Activated CD8-positive, alpha-beta memory T cell treated with anti-CD3 and anti-CD28 coated beads for 48 hours (primary cell): ENCODE results near the gene PCP4.
"Not testable (repeated sequence)": the region's sequence is repeated elsewhere in the genome, so short reads cannot be mapped to it uniquely, and the experiment has no call there.

ENCODE experiments used
- DNase-seq, 3 experiments: peaks; one replicate each; pipeline ENCODE4 v3.0.0-alpha.2; 2020; ENCODE audit warnings: low read depth in 2 of 3, low spot score in 2 of 3

The PCP4 gene

DNA sequence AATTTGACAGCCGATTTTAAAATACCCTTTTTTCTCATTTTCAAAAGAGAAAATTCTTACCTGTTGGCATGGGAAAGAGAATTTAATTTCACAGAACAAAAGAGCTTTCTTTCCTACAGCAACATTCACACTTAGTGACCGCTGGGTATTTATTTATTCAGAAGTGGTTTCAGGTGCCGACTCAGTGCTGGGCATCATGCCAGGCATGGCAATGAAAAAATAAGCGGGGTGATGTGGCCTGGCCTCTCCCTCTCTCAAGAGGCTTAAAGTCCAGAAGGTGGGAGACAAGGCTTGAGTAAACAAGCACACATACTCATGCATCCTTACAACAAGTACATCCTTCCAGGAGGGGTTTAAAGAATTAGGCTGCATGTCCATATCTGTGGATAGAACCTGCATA lies 4.1 kb upstream of the PCP4 start:
- DNase-seq: no peak

DNA sequence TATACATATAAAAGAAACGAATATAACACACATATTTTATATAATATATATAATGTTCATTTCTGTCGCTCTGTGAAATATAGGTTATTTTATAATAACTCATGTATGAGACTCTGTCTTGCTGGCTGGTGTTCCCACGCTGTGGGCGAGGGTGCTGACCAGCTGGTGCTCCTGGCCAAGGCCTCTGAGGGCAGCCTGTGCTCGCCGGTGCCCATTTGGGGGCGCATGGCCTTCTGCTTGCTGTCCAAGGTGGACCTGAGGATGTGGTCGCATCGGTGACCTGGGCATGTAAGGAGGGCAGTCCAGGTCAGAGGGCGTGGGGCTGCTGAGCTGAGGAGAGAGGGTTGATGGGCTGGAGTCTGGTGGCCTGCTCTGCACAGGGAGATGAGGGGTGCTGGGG lies 1.1 kb upstream of the PCP4 start:
- DNase-seq: no peak

DNA sequence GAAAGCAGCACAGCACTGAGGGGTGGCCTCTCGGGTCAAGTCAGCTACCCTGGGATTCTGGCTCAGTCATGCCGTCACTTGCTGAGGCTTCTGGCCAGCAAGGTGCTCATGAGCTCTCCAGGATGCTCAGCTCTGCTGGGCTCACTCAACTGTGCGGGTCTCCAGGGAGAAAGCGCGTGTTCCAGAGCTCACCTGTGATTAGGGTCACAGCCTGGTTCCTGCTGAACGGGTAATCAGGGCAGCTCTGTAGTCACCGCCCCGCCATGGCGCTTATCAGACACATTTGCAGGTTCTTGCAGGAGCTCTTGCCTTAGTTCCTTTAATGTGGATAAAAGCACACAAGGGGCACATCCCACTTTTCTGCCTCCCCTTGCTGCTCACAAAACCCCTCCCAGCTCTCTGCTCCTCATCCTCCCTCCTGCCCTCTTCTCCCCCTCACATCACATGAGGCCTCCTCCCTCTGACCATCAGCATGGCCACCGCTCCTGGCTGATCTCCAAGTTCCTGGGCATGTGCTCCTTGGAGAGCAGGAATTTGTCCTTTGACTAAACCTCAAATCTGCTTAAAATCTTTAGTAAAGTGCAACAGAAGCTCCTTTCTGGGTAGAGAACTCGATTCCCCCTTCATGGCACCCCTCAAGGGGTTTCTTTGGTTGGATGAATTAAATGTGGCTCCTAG lies 2.0 kb downstream of the PCP4 start:
- no peak for DNase-seq

DNA sequence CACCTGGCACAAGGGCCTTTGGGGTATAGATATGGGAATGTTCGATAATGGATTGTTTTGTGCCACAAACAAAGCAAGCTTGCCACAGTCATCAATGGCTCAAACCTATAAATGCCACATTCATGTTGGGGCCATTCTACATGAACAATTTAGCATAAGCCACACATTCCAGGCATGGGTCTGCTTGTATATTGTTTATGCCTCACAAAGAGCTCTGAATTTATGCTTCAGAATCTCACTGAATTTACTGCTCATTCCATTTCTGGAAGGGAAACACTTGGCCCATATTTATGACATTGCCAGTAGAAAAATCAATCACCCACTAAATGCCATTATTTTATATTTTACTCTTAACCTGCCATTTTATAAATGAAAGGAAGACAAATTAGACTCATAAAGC lies 6.4 kb downstream of the PCP4 start:
- no peak for DNase-seq

DNA sequence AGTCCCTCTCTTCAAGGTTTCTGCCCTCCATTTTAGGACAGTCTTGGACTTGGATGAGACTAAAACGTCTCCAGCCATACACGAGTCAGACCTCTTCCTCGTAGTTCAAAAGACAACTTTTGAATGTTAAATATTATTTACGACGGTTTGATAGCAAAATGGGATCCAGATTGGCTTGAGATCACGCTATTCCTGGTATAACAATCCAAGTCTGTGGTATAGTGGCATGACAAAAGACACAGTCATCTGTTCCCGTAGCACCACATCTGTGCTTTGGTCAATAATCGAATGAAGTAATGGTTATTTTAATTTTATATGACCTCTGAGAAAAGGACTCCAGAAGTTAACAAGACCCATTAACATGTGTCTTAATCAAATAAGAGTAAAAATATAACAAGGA lies 7.0 kb downstream of the PCP4 start:
- DNase-seq: no peak

DNA sequence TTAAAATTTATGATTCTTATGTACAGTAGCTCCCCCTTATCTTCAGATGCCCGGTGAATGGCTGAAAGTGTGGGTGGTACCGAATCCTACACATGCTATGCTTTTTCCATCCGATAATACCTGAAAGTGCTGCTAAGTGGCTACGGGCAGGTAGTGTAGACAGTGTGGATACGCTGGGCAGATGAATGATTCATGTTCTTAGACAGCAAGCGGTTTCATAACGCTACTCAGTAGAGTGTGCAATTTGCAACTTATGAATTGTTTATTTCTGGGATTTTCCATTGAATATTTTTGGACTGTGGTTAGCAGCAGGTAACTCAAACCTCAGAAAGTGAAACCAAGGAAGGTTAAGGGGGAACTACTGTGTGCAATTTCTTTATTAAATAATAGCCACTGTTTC lies 7.5 kb downstream of the PCP4 start:
- DNase-seq: no peak

DNA sequence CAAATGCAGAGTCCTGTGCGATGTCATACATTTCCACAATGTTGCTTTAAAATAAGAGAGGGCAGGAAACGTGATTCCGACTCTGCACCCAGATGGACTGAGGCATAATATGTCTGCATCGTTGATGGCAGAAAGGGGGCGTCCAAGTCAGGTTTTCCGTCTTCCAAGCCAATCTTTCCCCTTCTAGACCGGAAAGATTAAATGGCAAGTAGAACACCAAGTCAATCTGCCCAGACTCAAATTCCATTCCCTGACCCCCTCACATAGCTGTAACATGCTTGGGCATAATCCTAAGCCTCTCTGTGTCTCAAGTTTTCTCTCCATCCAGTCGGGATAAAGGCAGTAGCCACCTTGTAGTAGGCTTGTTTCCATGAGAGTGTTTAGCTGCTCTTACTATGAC lies 14.4 kb downstream of the PCP4 start:
- no peak for DNase-seq

DNA sequence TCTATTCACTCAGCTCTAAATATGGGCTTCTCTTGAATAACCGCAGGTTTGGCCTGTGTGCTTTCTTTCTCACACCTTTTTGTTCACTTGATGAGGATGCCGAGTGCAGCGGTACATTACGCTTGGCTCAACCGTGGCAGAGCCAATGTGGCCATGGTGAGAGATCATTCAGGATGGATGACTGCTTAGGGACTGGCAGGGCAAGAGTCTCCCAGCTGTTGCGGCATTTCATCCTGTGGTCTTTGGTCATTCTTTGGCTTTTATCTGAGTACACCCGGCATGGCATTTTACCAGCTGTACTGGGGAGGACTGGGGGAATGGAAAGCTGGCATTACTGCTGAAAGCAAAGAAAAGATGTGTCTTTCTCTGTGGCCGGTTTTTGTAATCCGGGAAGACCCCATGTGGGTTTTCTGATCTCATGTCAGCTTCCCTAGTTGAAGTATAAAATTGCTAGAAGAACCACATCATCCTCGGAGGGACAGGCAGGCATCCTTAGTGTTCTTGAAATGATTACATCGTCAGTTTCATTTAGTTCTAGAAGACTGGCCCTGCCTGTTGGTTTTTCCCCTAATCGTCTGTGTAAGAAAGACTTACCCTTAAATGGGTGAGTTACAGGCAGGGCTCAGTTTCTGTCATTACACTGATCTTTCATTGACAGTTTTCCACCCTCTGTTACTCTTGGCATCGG lies 15.1 kb downstream of the PCP4 start:
- no peak for DNase-seq

DNA sequence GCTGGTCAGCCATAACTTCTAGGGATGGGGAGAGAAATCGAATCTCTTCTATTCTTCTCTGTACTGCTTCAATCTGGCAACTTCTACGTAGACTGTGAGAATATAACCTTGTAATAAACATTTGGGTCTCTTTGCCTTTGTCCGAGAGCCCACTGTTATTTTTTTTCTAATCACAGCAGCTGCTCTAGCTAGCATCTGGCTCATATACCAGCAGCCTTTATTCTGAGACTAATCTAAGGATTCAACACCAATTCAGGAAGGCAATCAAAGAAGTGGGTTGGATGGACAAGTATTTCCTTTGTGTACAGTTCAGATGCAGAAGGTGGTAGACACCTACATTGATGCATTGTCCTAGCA lies 15.6 kb downstream of the PCP4 start:
- no peak for DNase-seq

DNA sequence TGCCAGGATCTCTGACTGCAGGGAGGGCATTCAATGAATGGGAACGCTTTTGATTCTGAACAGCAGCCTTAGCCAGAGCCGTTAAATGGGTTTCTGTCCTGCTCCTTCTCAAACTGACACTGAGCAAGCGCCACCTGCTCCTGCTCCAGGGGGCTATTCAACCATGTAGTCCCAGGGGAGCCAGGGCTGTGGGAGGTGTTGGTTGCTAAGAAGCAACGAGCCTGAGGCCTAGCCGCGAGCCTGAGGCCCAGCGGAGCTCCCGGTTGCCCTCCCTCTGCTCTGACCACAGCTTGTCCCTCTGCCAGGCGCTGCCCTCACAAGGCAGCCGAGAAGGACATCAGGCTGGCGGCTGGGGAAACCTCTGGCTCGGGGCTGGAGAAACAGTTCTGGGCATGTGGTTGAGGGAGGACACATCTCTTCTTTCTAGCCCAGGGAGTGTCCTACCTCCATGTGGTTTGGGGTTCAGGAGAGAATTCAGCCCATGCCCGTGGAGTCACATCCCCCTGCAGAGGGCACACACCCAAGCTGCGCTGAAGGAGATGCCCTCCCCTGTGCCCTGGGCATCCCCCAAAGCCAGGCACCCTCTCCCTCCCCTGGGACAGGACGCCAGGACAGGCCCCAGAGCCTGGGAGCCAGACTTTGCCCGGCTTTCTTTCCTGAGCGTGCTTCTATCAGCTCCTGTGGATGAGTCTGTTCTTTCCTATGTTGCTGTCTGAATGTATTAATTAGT lies 18.0 kb downstream of the PCP4 start:
- no peak for DNase-seq

DNA sequence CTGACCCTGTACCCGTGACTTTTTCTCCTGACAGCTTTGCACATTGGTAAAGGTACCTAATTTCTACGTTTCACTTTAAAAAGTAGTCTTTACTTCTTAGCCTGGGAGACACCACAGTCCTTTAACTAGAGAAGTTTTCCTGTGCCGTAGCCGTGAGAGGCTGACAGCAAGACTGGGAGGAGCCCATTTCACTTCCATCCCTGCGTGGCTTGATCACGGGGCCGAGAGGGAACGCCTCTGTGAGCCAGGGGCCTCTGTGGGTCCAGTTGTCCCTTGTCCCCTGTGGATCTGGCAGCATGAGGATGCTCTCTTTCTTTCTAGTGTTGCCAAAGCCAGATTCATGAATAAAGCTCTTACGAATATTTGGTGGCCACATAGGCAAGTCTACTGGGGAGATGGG lies 21.6 kb downstream of the PCP4 start:
- DNase-seq: no peak

DNA sequence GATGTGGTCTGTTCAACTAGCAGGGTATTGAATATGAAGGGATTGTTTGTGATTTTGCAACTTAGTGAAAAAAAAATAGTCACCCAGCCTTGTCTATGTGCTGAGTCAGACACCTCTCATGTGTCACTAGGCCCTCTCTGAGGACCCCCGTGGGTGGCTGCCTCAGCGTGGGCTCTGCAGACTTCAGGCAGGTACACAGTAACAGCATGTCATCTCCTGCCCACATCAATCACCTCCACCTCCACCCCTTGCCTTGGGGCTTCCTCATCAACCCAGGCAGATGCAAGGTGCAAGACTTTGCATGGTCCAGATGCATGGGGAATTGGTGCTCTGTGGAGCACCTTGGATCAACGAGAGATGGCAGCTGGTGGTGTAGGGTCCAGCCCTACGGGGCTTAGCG lies 23.9 kb downstream of the PCP4 start:
- no peak for DNase-seq

DNA sequence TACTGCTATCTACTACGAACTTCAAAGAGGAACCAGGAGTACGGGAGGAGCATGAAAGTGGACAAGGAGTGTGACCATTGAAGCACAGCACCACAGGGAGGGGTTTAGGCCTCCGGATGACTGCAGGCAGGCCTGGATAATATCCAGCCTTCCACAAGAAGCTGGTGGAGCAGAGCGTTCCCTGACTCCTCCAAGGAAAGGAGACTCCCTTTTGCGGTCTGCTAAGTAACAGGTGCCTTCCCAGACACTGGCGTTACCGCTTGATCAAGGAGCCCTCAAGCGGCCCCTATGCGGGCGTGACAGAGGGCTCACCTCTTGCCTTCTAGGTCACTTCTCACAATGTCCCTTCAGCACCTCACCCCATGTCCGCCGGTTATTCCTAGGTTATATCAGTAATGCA lies 24.6 kb downstream of the PCP4 start:
- not testable (repeated sequence) for DNase-seq

DNA sequence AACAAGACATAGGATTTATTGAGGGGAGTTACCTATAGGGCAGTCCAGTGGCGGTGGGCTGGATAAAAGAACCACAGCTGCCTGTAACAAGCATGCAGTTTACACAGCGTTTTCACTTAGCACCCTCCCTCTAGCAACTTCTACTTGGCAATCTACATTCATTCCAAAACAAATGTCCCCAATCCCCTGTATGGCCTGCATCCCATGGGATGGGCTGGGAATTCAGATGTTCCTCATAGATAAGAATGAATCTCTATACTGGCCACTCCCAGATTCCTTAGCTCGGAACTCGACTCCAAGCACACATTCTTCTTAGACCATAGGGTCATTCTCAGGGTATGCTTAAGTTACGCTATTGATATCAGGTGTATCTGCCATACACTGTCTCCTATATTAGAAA lies 33.3 kb downstream of the PCP4 start:
- DNase-seq: no peak

DNA sequence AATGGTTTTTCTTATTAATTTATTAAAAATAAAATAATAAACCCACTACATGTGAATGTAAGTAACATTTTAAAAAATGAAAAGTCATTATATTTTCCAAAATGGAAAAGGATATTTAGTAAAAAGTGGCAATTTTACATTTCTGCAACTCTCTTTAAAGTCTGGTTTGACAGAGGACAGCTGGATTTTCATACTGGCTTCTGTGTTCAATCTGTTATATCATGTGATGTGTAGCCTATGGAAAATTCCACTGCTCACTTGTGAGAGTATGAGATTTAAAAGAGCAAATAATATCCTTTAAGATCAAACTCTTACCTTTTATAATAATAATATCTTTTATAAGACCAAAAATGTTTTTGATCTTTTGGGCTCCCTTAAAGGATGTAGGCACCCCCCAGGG lies 33.7 kb downstream of the PCP4 start:
- DNase-seq: no peak

DNA sequence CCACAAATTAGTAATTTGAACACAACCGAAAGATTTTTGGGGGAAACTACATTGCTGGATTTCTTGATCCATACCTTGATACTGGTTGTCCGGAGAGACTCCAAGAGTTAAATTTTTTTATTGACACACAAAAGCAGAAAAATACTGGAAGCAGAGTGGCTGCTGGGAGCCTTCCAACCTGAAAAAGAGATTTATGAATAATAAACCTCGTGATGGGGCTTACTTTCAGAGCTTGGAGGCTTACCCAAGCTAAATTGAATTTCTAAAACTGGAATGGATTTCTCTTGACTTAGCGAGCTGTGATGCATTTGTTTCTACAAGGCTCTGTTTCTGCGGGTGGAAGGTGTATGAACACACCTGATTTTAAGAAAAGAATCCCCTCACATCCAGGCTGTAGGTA lies 35.7 kb downstream of the PCP4 start:
- no peak for DNase-seq

DNA sequence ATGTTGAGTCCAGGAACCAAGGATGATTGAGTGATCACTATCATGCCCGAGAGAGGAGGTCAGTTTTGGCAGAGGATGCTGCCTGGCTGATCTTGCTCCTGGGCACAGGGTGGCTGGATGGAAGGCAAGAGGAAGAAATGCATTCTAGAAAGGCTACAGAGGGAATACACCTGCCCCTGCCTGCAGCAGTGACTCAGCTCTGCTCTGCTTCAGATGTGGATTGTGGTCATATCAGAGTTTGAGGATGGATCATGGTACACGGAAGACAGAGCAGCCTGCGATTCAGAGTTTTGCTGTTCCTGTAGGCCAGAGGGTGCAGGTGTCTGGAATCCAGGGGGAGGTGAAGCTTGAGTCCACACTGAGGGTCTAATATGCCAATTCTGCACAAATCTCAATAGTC lies 37.2 kb downstream of the PCP4 start:
- DNase-seq: no peak

DNA sequence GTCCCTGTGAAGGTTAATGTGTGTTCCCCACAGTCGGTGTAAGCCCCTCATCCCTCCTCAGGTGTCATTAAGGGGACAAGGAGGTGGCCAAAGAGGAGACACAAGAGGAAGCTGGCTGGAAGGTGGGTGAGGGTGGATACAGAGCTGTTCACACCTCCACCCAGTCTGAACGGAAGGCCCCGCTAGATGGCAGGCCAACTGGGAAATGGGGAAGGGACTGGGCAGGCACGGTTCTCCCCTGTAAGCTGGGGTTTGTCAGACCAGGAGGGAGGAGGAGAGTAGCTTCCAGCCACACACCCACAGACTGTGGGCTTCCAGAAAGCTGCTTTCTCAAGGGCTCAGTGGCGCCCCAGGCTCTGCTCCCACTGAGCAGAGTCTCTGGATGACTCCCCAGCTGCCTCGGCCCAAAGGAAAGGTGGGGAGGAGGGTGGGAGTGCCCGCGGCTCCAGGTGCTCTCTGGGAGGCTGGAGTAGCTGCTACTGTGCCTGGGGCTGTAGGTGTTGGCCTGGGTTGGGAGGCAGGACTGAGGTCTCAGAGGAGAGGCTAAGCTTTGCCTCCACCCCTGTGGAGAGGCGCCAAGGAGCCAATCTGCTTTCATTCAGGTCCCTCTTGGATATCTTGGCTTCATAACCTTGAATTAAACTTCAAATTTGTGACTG lies 41.2 kb downstream of the PCP4 start:
- DNase-seq: no peak

DNA sequence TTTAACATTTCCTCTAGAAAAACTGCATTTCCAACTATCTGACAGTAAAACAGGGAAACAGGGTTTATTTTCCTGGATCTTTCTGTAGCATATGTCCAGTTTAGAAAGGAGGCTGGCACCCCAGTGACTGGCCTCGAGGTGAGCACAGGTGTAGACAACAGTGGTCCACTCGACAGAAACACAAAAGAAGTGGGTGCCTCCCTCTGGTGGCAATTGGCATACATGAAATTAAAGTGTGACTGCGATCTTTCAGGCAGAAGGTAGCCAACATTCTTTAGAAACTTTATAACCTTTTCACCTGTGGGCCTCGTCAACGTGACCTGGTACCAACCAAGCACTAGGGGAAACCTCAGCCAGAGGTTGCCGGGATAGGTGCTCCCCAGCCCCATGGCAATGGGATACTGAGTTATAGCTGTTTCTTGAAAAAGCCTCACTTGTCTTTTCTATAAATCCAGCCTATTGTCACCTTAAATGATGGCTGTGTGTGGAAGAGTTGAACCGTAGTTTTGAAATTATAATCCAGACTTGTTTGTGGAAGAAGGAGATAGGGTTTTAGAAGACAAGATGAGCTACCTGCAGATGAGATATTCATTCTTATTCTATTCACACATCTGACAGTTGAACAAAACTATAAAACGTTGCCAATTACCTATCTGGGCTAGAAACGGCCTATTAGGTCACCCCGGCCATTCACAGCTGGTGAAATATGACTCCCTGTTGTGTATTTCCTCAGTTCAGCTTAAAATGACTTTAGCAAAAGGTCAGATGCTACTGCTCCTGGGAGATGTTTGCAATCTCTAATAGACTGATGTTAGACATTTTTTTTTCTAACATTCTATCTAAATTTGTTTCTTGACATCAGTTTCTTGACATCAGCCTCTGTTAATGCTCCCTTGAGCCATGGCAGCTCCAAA lies 44.3 kb downstream of the PCP4 start:
- DNase-seq: no peak

DNA sequence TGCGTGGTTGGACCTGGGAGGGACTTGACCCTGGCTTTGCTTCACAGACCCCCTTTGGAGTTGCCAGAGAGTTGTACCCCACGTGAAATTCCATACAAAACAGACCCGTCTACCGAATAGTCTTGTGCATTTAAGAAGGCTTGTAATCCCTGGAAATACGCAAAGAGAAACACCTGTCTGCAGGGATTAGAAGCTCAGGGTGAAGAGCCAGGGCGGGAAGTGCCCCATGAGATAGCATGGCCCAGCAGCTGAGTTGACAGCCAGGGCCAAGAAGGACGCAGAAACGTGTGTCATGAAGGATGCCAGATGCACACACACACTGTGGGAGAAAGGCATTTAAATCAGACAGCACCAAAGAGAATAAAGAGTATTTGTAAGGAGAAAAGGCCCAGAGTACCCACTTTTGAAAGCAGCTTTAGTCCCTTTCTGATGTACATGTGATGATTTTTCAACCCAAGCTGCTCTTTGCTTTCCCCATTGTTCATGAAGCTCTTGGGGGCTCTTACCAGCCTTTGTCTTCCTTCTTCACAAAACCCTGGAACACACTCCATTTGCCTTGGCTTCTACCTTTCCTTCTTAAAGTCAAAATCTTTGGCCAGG lies 46.6 kb downstream of the PCP4 start:
- DNase-seq: no peak

DNA sequence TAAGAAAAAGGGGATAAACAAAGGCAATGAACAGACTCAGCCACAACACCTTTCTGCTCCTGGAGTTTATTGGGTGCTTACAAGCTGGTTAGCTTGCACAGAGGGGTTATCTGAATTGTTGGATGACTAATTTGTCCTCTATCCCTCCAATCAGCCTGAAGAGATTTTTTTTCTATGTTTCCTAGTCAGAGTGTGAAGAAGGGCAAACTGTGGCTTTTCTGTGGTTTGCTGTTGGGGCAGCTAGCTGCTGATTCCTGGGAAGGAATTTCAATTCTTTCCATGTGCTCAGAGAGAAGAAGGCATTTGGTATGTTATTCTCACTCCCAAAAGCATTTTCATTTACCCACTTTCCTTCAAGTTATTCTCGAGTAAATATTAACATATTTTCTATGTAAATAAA lies 48.6 kb downstream of the PCP4 start:
- no peak for DNase-seq
